Endodermal cell (in vitro differentiated cells): ENCODE data around the gene NDST4. TPM values are rescaled to one million over a fixed set of nuclear protein-coding genes. Genes with fewer than 3 reads are reported as not detected.

Experiments
- DNase-seq: peaks from one replicate; pipeline ENCODE4 v3.0.0-alpha.2; 2017
- H3K27ac ChIP-seq: 2 replicates; pipeline ENCODE4 v1.5.1; 2013; ENCODE audit warnings: mild to moderate bottlenecking, low read depth, low read length, moderate library complexity
- H3K27me3 ChIP-seq: 2 replicates; pipeline ENCODE4 v1.6.1; 2013; ENCODE audit warnings: mild to moderate bottlenecking, low read length, moderate library complexity; ENCODE audit not compliant: insufficient read depth, control insufficient read depth, poor library complexity, severe bottlenecking
- H3K36me3 ChIP-seq: 2 replicates; pipeline ENCODE4 v1.7.0; 2013; ENCODE audit warnings: mild to moderate bottlenecking, low read length, moderate library complexity; ENCODE audit not compliant: control insufficient read depth, insufficient read depth
- H3K4me1 ChIP-seq: one replicate; pipeline ENCODE4 v1.7.0; 2013; ENCODE audit warnings: low read length; ENCODE audit not compliant: control insufficient read depth, insufficient read depth
- H3K4me3 ChIP-seq: 2 replicates; pipeline ENCODE4 v1.5.1; 2013; ENCODE audit warnings: mild to moderate bottlenecking, low read length, moderate library complexity
- H3K9ac ChIP-seq: 2 replicates; pipeline ENCODE4 v1.6.1; 2013; ENCODE audit warnings: mild to moderate bottlenecking, low read length, moderate library complexity; ENCODE audit not compliant: poor library complexity, severe bottlenecking; ENCODE audit errors: extremely low read depth
- H3K9me3 ChIP-seq: 2 replicates; pipeline ENCODE4 v1.6.1; 2013; ENCODE audit warnings: mild to moderate bottlenecking, low read length, moderate library complexity; ENCODE audit not compliant: control insufficient read depth
- H3K27ac Mint-ChIP-seq: 2 replicates; pipeline ENCODE4 v1.8.0; 2020; ENCODE audit warnings: mixed read lengths
- H3K27me3 Mint-ChIP-seq: 2 replicates; pipeline ENCODE4 v1.8.0; 2021; ENCODE audit warnings: mild to moderate bottlenecking, mixed read lengths; ENCODE audit not compliant: insufficient read depth
- H3K36me3 Mint-ChIP-seq: 2 replicates; pipeline ENCODE4 v1.8.0; 2020; ENCODE audit warnings: low read depth, mixed read lengths
- H3K4me1 Mint-ChIP-seq: 2 replicates; pipeline ENCODE4 v1.8.0; 2020; ENCODE audit warnings: mixed read lengths
- H3K4me3 Mint-ChIP-seq: 2 replicates; pipeline ENCODE4 v1.8.0; 2020; ENCODE audit warnings: mild to moderate bottlenecking, moderate library complexity, mixed read lengths
- H3K9me3 Mint-ChIP-seq: 2 replicates; pipeline ENCODE4 v1.8.0; 2020; ENCODE audit warnings: mild to moderate bottlenecking, mixed read lengths
- WGBS, 2 experiments: methylation state at CpG; one replicate each; pipeline versions ENCODE4 v1.1.5 to v1.1.7; 2013; ENCODE audit warnings: missing lambda C conversion rate in 2 of 2, mixed read lengths in 1 of 2; ENCODE audit not compliant: insufficient coverage in 1 of 2, insufficient read length in 1 of 2; 5-methylcytosine and 5-hydroxymethylcytosine counted together
- total RNA-seq, 2 donors: library from RNA; stranded (reverse); fragmentation: NEBNext Ultra II Directional in 1 of 2; extraction: Animal tissue kit (Norgen Biotek cat#: 25700) in 1 of 2; gene quantifications; 2 replicates in 1 of 2; 3 replicates in 1 of 2; pipeline ENCODE4 v1.2.1, GENCODE V29; 2021
- TF ChIP-seq, protein P1 (sequence below): fragments of 200-600 bp; sonication (generic); conservative IDR thresholded peaks from 2 replicates; pipeline ENCODE4 v1.5.0; 2021; ENCODE audit warnings: antibody characterized with exemption, mild to moderate bottlenecking

The NDST4 gene
- total RNA-seq, 2 donors from 2014 or later, result 0.31 TPM; not detected in 1

- H3K27ac Mint-ChIP-seq, result no peak overlapping the region
- H3K9me3 Mint-ChIP-seq, result peaks cover 27% of the 10 kb centered on the region
- WGBS, 2 experiments, result 83 to 100% methylated on average over 1 of the region's 2 CpGs
- H3K4me1 ChIP-seq, result no peaks in the 10 kb centered on the region
- peaks cover 14% of the 10 kb centered on the region for H3K36me3 Mint-ChIP-seq
- H3K36me3 ChIP-seq, result no peaks in the 10 kb centered on the region
- no peak for DNase-seq
- no peak overlapping the region for H3K4me3 ChIP-seq
- H3K9ac ChIP-seq, result no peak overlapping the region
- no peak overlapping the region for H3K27ac ChIP-seq
- TF ChIP-seq, protein P1, sequence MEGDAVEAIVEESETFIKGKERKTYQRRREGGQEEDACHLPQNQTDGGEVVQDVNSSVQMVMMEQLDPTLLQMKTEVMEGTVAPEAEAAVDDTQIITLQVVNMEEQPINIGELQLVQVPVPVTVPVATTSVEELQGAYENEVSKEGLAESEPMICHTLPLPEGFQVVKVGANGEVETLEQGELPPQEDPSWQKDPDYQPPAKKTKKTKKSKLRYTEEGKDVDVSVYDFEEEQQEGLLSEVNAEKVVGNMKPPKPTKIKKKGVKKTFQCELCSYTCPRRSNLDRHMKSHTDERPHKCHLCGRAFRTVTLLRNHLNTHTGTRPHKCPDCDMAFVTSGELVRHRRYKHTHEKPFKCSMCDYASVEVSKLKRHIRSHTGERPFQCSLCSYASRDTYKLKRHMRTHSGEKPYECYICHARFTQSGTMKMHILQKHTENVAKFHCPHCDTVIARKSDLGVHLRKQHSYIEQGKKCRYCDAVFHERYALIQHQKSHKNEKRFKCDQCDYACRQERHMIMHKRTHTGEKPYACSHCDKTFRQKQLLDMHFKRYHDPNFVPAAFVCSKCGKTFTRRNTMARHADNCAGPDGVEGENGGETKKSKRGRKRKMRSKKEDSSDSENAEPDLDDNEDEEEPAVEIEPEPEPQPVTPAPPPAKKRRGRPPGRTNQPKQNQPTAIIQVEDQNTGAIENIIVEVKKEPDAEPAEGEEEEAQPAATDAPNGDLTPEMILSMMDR, result no peak
- H3K9me3 ChIP-seq, result peaks cover 20% of the 10 kb centered on the region
- no peak overlapping the region for H3K4me3 Mint-ChIP-seq
- H3K27me3 ChIP-seq, result no peaks in the 10 kb centered on the region
- H3K27me3 Mint-ChIP-seq, result no peaks in the 10 kb centered on the region
- peaks cover 2% of the 10 kb centered on the region for H3K4me1 Mint-ChIP-seq
Measured at GRCh38 chr4:115082633-115083032, 30.8 kb downstream of the NDST4 start.

DNA sequence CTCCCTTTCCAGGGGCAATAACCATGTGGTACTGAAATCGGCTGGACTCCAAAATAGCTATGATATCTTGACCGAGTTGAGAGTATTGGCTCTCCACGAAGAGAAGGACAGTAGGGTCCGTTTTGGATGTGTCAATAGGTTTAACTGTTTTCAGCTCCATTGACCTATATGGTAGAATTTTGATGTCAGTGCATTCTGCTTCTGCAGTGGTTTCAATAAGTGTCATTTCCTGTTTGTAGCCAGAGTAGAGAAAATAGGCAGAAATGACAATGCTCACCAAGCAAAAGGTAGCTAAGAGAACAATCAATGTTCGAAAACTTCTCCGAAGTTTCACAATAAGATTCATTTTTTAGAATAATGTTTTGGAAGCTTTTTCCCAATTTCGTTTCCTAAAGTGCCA is 36.7 kb downstream of the NDST4 start:
- H3K27ac Mint-ChIP-seq, result no peak overlapping the region
- no peak for DNase-seq
- H3K9me3 Mint-ChIP-seq, result no peaks in the 10 kb centered on the region
- Histone ChIP-seq H3K4me3 (no peak overlapping the region), H3K27ac (no peak overlapping the region), H3K9ac (no peak overlapping the region), H3K9me3 (no peaks in the 10 kb centered on the region), H3K27me3 (no peaks in the 10 kb centered on the region), H3K36me3 (no peaks in the 10 kb centered on the region), H3K4me1 (no peaks in the 10 kb centered on the region)
- H3K4me3 Mint-ChIP-seq, result no peak overlapping the region
- H3K27me3 Mint-ChIP-seq, result no peaks in the 10 kb centered on the region
- H3K4me1 Mint-ChIP-seq, result no peaks in the 10 kb centered on the region
- TF ChIP-seq, protein P1, result no peak
- 94 to 100% methylated on average over 6 to 7 of the region's 7 CpGs for WGBS, 2 experiments
- H3K36me3 Mint-ChIP-seq, result no peaks in the 10 kb centered on the region

DNA sequence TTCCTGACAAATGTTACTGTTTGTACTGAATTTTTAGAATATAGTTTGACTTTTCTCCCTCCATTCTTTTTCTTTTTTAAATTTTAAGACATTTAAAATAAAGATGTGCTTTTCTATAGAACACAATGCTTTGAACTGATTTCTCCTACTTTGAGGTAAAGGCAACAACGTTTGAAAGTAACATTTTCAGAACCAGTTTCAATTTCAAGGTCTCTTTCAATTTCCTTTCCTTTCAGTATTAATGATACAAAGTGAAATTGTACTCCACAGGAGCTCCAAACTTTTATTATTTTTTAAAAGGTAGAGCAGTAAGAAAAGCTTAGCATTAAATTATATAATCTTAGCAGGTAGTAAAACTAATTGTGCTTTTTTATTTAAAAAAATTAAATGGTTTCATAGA is 54.9 kb downstream of the NDST4 start:
- Histone ChIP-seq H3K36me3 (no peaks in the 10 kb centered on the region), H3K27me3 (no peaks in the 10 kb centered on the region), H3K9me3 (no peaks in the 10 kb centered on the region), H3K4me1 (no peaks in the 10 kb centered on the region), H3K9ac (no peak overlapping the region), H3K4me3 (no peak overlapping the region), H3K27ac (no peak overlapping the region)
- Mint-ChIP-seq H3K9me3 (no peaks in the 10 kb centered on the region), H3K4me3 (no peak overlapping the region), H3K4me1 (no peaks in the 10 kb centered on the region), H3K36me3 (no peaks in the 10 kb centered on the region), H3K27me3 (no peaks in the 10 kb centered on the region), H3K27ac (no peak overlapping the region)
- no peak for DNase-seq
- TF ChIP-seq, protein P1, result no peak
- WGBS, 2 experiments, result 50% methylated on average over 1 of the region's 1 CpG; no CpG with 5 or more reads in 1 of the 2 experiments
